Stimulated activated CD4-positive, alpha-beta T cell treated with anti-CD3 and anti-CD28 coated beads, Interleukin-12 subunit alpha, Interleukin-12 subunit beta, amount 100 ng/mL, for 48 hours (primary cell): ENCODE results near the gene IFT122.
"Not testable (repeated sequence)": the region's sequence is repeated elsewhere in the genome, so short reads cannot be mapped to it uniquely, and the experiment has no call there.

Experiments
- DNase-seq, 3 donors: peaks; one replicate each; pipeline ENCODE4 v3.0.0-alpha.2; 2020; ENCODE audit warnings: low read depth in 2 of 3, low spot score in 1 of 3

IFT122 gene

DNA sequence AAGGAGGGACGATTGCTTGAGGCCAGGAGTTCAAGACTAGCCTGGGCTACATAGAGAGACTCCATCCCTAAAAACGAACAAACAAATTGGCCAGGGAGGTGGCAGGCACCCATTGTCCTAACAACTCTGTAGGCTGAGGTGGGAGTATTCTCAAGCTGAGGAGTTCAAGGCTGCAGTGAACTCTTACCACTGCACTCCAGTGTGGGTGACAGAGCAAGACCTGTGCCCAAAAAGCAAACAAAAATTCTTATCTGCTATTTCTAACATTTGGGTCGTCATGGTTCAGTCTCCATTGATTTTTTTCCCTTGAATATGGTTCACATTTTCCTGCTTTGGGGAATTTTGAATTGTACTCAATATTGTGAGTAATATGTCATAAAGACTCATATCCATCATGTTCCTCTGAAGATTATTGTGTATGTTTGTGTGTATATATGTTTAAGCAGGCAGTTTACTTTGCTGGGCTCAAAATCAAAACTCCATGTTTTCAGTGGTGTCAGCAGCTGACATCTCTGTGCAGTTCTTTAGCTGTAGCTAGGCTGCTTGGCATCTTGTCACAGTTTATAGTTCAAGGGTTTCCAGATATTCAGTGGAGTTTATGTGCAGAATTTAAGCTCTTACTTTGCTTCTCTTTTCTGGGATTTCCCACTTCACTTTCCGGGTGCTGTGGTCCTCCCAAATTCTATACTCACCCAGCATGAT lies 33.2 kb downstream of the IFT122 start:
- DNase-seq = no peak

DNA sequence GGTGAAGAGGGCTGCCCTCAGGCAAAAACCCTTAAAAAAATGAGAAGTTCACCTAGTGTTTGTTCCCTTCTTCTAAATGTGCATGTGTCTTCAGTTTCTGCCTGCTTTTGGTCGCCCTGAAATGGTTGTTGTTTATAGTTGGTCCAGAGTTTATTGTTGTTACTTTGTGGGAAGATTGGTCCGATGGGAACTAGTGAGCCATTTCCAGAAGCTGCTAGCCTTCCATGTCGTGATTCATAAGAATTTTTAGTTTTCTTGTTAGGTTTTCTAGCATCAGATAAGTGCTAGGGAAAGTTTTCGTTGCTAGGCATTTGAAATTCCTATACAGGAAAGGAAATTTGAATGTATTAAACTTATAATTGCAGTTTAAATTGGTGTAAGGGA lies 33.7 kb downstream of the IFT122 start:
- DNase-seq = no peak

DNA sequence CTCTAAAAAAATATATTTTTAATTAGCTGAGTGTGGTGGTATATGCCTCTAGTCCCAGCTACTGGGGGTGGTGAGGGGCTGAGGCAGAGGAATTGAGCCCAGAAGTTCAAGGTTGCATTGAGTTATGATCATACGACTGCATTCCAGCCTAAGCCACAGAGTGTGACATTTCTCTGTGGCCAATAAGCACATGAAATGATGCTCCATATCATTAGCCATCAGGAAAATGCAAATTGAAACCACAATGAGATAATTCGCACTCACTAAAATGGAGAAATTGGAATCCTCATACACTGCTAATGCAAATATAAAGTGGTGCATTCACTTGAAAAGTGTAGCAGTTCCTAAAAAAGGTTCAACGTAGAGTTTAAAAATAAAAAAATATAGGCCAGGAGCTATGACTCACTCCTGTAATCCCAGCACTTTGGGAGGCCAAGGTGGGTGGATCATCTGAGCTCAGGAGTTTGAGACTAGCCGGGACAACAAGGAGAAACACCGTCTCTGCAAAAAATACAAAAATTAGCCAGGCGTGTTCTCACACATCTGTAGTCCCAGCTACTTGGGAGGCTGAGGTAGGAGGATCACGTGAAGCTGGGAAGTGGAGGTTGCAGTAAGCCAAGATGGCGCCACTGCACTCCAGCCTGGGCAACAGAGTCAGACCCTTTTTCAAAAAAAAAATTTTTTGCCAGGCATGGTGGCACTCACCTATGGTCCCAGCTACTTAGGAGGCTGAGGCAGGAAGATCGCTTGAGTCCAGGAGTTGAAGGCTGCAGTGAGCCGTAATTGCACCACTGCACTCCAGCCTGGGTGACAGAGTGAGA lies 35.2 kb downstream of the IFT122 start:
- no peak for DNase-seq

DNA sequence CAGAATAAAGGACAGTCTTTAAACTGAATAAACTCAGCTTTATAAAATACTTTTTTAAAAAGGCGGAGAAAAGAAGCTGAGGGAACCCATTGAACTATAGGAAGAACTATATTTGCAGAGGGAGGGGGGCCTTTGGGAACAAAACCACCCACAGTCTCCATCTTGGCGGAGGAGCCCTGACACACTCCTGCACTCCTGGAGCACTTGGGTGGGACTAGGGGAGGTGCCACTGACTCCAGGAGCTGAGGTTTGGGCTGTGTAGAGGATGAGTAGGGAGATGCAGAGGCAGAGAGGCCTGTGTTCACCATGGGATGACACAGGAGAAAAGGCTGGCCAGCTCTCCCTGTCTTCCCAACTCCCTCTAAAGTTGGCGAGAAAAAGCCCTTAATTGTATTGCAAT lies 35.8 kb downstream of the IFT122 start:
- DNase-seq = no peak

DNA sequence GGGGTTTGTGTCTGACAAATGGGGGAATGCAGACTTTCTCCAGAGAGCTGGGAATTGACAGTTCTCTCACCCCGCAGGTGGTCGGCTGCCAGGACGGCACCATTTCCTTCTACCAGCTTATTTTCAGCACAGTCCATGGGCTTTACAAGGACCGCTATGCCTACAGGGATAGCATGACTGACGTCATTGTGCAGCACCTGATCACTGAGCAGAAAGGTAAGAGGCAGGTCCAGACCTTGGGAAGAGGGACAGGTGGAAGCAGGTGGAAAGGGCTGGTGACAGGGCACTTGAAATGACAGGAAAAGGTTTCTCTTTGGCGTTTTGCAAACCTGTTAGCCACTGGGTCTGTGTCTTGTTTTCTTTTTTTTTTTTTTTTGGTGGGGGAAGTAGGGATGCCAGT lies 36.6 kb downstream of the IFT122 start:
- DNase-seq = no peak

DNA sequence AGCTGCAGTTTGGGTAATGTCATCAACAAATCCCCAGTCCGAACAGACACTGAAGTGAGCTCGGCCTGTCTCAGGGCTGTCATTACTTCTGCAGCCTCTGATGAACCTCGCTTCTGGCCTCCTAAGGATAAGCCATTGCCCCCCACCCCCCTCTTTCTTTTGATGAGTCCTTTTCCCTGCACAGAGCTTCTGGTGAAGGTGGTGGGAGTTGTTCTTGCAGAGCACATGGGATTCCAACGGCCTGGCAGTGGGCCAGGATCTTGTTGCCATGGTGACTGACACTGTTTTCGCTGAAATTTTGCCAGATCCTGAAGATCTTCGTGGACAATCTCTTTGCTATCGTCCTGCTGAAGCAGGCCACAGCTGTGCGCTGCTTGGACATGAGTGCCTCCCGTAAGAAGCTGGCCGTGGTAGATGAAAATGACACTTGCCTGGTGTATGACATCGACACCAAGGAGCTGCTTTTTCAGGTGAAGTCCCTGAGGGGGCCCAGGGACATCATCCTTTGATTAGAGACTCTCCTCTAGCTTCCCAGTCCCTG lies 41.3 kb downstream of the IFT122 start:
- DNase-seq = not testable (repeated sequence)

DNA sequence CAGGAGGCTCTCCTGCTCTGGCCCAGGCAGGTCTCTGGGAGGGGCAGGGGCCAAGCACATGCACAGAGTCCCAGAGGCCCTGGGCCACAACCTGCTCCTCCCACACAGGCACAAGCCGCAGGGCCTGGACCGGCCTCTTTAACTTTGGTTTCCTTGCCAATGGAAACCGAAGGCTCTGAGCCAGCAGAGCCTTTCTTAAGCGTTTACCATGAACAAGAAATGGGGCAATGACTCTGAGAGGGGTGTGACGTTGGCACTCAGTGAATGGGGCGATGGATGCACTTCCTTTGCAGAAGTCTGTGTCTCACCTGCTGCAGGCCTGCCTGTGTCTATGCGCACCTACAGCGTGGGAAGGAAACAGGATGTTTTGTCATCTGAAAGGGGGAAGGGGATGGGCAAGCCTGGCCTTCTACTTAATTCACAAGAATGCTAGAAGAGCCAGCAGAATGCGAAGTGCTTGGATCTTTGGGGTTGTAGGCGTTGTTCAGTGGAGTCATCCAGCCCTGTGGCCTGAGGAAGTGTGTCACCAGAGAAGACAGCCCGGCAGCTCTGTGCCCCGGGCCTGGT lies 41.8 kb downstream of the IFT122 start:
- DNase-seq = peak in 2 of 3 donors; percentile 6 to 26

DNA sequence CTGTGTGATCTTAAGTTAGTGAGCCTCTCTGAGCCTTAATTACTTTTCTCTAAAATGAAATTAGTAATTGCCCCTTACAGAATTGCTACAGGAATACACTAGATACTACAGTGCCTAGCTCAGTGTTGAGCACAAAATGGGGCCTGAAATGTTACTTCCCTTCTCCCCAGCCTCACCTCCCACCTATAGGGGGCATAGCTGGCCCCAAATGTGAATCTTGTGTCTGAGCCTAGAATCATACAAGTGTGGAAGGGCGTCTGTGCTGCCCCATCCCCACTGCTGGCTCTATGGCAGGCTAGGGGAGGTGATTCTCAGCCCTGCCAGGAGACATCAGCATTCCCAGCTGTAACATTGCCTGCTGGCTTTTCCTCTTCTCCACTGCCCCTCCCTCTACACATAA lies 42.7 kb downstream of the IFT122 start:
- no peak for DNase-seq

DNA sequence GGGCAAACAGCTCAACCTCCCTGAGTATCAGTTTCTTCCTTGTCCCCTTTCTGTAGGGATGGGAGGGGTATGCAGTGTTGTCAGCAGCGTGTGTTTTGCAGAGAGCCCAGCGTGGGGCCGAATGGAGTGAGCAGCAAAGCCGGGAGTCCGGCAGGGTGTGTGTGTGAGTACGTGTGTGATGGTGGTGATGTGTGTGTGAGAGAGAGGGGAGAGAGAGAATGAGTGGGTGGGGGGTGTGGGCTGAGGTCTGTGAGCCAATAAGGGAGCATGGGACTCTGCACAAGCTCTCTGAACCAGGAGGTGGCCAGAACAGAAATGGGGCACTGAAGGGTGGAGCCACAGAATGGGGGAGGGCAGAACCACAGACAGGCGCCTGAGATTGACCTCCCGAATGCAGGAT lies 43.8 kb downstream of the IFT122 start:
- no peak for DNase-seq

DNA sequence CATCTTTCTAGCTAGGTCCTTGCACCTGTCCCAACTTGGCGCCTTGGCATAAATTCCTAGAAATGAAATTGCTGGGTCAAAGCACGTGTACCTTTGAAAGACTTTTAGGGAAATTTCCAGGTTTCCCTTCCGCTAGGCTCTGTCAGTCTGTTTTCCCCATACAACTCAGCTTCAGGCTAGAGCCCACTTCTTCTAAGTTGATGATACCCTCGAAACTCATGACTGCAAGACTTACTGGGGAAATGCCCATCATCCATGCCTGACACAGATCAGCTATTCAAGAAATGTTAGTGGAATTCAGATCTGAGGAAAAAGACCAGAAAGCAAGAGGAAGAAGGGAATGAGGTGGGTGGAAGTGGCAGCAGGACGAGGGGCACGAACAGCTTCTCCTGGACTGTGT lies 45.1 kb downstream of the IFT122 start:
- not testable (repeated sequence) for DNase-seq

DNA sequence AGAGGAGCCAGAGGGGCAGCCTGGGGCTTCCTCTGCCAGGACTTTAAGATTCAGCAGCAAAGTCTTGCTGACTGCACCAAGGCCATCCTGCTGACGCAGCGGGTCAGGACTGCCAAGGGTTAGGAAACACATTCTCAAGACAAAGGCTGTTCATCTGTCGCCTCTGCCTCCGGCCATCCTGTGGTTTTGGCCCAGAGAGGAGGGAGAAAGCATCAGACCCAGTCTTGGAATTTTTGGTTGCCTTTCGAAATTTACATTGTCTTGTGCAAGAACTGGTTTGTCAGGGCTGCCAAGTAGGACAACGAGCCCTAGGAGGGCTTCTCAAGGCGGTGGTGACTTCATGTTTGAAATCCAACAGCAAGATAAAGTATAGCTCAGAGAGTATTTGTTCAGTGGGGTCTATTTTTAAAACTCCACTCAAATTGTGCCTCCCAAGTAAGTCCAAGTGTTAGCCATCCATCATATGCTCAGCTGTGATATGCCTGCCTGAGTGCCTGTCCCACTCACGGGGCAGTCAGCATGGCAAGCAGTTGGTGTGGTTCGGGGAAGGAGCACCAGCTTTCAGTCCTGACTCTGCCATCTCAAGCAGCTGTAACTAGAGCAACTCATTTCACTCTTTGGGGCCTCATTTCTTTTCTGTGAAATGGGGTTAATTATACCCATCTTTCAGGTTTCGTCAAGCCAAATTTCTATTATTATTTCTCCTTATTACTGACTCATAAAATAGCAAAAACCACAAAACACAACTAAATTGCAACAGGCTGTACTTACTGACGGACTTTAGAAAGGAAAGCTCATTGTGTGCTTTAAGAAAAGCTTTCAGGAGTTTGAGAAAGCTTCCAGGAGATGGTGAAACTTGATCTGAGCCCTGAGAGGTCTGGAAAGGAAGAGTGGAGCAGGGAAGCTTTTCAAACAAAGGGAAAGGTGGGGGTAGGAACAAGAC lies 46.0 kb downstream of the IFT122 start:
- no peak for DNase-seq

DNA sequence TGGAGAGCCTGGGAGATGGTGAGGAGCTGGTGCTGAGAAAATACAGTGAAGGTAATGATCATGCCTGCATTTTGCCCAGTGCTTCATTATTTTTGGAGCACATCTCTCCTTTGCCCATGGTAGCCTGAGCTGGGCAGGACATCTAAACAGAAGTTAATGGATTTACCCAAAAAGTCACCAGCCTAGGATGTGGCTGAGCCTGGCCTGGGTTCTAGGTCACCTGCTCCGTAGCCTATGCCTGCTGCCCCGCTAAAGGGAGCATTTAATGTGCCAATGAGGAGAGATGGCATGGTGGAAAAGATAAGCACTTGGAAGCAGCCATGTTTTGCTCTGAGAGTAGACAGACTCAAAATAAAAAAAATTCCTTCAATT lies 46.6 kb downstream of the IFT122 start:
- no peak for DNase-seq

DNA sequence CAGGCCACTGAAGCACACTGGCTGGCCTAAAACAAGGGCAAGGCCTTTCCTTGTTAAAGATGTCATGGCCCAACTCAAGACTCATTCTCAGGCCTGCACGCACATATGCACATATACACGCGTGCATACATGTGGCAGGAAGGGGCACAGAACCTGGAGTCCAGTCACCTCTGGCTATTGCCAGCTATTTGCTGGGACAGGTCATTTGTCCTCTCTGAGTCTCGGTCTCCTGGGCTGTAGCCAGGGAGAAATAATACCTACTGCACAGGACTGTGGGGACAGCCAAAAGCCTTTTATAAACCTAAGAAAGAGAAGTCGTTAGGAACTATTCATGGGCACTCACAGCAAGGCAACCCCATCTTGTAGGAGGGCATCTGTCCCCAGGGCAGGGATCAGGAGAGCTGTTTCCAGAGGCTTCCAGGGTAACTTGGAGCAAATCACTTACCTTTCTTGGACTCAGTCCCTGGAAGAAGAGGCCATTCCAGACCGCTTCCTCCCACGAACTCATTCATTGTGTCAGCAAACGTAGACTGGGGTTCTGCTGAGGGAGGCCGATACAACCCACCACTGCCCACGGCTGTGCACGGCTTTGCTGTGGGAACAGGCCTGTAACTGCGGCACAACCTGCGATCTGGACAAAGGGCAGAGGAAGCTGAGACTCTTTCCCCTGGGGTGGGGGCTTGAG lies 47.3 kb downstream of the IFT122 start:
- DNase-seq = no peak

DNA sequence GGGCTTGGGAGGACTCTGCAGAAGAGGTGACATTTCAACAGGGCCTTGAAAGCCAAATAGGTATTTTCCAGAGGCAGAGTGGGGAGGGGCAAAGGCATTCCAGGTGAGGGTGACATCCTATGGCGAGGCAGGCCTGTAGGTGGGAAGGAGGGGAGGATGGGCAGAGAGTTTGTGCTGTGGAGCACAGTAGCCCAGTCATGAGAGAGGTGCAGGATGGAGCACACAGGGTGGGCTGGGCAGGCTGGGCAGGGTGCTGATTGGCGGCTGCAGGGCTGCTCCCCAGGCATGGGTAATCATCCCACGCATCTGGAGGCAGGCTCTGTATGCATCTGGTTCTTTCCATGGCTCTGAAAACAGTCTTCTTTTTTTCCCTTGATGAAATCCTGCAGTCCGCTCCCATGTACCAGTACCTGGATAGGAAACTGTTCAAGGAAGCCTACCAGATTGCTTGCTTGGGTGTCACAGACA lies 47.9 kb downstream of the IFT122 start:
- DNase-seq = not testable (repeated sequence)

DNA sequence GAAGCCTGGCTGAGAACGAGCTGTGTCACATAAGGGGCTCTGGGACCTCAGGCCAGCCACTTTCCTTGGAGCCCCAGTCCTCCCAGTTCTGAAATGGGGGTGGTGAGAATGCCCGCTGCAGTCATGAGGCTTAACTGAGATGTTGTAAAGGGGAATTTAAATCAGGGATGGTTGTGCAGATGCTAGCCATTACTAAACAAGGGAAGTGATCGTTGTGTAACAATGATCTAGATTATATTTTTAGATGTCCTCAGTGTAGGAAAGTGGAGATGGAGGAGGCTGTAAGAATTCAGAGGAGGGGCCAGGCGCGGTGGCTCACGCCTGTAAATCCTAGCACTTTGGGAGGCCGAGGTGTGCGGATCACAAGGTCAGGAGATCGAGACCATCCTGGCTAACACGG lies 49.2 kb downstream of the IFT122 start:
- DNase-seq = not testable (repeated sequence)

DNA sequence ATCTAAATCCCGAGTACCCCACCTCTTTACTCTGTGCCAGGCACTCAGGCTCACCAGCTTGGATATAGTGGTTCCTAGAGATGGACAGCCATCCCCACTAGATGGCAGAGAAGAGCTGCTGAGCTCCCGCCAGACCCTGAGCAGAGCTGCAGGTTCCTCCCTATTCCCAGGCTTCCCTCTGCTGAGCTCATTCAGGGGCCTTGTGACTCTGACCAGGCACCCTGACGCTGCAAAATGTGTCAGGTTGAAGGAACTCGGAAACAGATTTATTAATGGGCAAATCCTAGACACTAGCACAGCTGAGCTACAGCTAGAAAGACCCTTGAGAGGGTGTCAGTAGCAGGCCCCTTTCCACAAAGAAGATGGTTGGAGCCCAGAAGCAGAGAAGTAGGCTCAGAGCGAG lies 50.2 kb downstream of the IFT122 start:
- DNase-seq = peak; percentile 15 to 37 (median 26)

DNA sequence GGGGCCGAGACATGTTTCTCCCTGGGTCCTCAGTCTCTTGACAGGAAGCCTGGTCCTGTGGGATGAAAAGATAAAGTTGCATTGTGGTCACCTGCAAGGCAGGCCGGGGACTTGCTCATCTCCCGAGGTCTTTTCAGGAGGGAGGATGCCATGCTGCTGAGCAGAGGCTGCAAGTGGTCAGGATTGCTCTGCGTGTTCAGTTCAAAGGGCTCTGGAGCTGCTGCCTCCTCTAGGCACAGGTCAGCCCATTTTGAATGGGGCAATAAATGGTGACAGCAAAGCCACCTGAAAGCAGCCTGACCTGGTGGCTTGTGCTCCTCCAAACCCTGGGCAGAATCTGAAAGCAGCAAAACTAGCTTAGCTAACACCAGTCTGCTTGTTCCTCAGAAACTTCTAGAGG lies 51.1 kb downstream of the IFT122 start:
- not testable (repeated sequence) for DNase-seq

DNA sequence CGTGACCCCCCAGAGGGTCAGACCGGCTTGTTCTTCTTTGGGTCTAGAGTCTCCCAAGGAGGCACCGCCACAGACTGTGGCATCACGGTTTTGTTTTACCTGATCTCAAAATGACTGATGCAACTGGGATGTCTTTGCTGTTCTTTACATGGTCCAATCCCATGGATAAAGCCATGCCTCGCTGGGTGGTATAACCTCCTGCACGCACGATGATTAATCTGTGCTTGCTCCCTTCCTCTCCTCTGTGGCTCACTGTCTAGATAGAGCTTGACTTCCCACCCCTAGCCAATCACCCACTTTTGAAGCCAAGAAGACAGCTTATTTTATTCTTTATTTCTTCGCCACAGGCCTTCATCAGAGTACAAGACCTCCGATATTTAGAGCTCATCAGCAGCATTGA lies 51.8 kb downstream of the IFT122 start:
- no peak for DNase-seq

DNA sequence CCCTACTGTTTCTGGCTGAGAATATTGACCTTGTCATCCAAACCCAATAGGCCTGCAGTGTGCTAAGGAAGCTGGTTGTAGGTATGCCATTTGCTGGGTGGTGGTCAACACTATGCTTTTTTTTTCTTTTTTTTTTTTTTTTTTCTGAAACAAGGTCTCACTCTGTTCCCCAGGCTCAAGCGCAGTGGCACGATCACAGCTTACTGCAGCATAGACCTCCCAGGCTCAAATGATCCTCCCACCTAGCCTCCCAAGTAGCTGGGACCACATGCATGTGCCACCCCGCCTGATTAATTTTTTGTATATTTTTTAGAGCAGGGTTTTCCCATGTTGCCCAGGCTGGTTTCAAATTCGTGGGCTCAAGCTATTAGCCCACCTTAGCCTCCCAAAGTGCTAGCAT lies 52.7 kb downstream of the IFT122 start:
- no peak for DNase-seq

DNA sequence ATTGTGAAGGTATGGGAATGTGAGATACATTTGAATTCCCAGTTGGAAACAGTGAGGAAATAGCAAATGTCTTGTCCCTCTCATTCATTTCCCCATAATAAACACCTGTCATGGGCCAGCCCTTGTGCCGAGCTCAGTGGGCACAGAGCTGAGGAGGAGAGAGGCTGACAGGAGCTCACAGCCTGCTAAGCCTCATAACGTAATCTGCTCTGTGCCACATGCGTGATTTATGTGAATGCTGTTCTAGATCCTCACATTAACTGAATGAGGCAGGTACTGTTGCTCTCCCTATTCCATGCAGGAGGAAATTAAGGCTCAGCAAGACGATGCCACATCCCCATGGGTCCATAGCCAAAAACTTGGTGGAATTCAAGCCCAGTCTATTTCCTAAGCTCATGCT lies 53.2 kb downstream of the IFT122 start:
- DNase-seq = no peak
